T-helper 2 cell treated with Interferon-gamma antibody and Interleukin-4, amounts not matched to agents 5 μg/mL and 100 μg/mL, for 36 hours (primary cell): Measurements from ENCODE around the gene DOK6.
A peak's percentile ranks its signal among the peaks of the same experiment; 100 is the strongest.
"Not testable (repeated sequence)": the region's sequence is repeated elsewhere in the genome, so short reads cannot be mapped to it uniquely, and the experiment has no call there.

Experiments used
- DNase-seq: peaks from one replicate; pipeline ENCODE4 v3.0.0; 2021; ENCODE audit warnings: low spot score
- H3K27ac Mint-ChIP-seq: one replicate; pipeline ENCODE4 v1.8.0; 2021; ENCODE audit warnings: mild to moderate bottlenecking, mixed read lengths
- H3K27me3 Mint-ChIP-seq: one replicate; pipeline ENCODE4 v1.8.0; 2021; ENCODE audit warnings: low read depth, mixed read lengths
- H3K36me3 Mint-ChIP-seq: one replicate; pipeline ENCODE4 v1.8.0; 2021; ENCODE audit warnings: low read depth, mixed read lengths
- H3K4me1 Mint-ChIP-seq: one replicate; pipeline ENCODE4 v1.8.0; 2021; ENCODE audit warnings: low read depth, mixed read lengths
- H3K4me3 Mint-ChIP-seq: one replicate; pipeline ENCODE4 v1.8.0; 2022; ENCODE audit warnings: mild to moderate bottlenecking, moderate library complexity, mixed read lengths
- H3K9me3 Mint-ChIP-seq: one replicate; pipeline ENCODE4 v1.8.0; 2021; ENCODE audit warnings: mixed read lengths

The DOK6 gene

GRCh38 chr18:69400253-69400975 lies at the start of gene DOK6:
Gene DOK6, plus strand, starts transcription at chr18:69400888.
- Mint-ChIP-seq H3K4me3 (peak within 1 kb of the TSS; percentile 58), H3K4me1 (peaks cover 5% of the 10 kb centered on the region), H3K9me3 (no peaks in the 10 kb centered on the region), H3K27me3 (peaks cover 52% of the 10 kb centered on the region), H3K36me3 (no peaks in the 10 kb centered on the region), H3K27ac (no peak within 1 kb of the TSS)
- no peak for DNase-seq

GRCh38 chr18:69353023-69353422 lies 47.7 kb upstream of the DOK6 start:
- no peak for DNase-seq
- no peaks in the 10 kb centered on the region for H3K4me1 Mint-ChIP-seq
- no peaks in the 10 kb centered on the region for H3K36me3 Mint-ChIP-seq
- no peaks in the 10 kb centered on the region for H3K27me3 Mint-ChIP-seq
- H3K9me3 Mint-ChIP-seq, result no peaks in the 10 kb centered on the region
- no peak overlapping the region for H3K27ac Mint-ChIP-seq
- no peak overlapping the region for H3K4me3 Mint-ChIP-seq

GRCh38 chr18:69357590-69357989 lies 43.1 kb upstream of the DOK6 start:
- H3K36me3 Mint-ChIP-seq, result no peaks in the 10 kb centered on the region
- no peak for DNase-seq
- H3K4me3 Mint-ChIP-seq, result no peak overlapping the region
- H3K27ac Mint-ChIP-seq, result no peak overlapping the region
- peaks cover 12% of the 10 kb centered on the region for H3K9me3 Mint-ChIP-seq
- H3K4me1 Mint-ChIP-seq, result no peaks in the 10 kb centered on the region
- H3K27me3 Mint-ChIP-seq, result no peaks in the 10 kb centered on the region

DNA sequence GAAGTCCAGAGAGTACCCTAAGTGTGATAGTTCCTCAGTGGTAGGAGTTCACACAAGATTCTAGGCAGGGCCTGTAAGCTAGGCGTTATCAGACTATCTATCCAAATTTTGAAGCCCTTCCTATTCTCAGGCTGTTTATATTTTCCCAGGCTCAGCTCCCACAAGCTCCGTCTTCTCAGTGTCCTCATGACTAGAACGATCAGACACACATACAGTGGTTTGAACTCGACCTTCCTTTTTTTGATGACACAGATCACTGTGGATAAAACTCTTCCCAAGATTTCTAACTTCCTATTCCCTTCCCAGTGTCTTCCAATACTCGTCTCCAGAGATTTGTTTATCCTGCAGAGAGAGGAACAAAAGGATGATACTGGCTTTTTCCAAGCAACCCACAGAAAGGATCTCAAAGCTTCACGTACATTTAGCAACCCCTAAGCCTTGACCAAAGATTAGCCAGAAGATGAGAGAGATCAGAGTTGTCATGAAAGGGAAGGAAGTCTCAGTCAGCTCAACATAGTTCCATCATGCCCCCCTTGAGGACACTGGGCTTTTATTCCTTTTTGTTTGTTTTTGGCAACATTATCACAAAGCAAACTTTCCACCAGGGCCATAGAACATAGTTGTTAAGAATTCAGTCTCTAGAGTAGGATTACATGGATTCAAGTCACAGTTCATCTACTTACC lies 42.3 kb upstream of the DOK6 start:
- no peak overlapping the region for H3K4me3 Mint-ChIP-seq
- H3K36me3 Mint-ChIP-seq, result no peaks in the 10 kb centered on the region
- H3K9me3 Mint-ChIP-seq, result peaks cover 12% of the 10 kb centered on the region
- no peak for DNase-seq
- no peaks in the 10 kb centered on the region for H3K27me3 Mint-ChIP-seq
- H3K27ac Mint-ChIP-seq, result no peak overlapping the region
- no peaks in the 10 kb centered on the region for H3K4me1 Mint-ChIP-seq

- not testable (repeated sequence) for DNase-seq, H3K4me1 Mint-ChIP-seq, H3K36me3 Mint-ChIP-seq, H3K4me3 Mint-ChIP-seq, H3K27ac Mint-ChIP-seq, H3K27me3 Mint-ChIP-seq
- H3K9me3 Mint-ChIP-seq, result peaks cover 12% of the 10 kb centered on the region
Observed at GRCh38 chr18:69359768-69360167, 40.9 kb upstream of the DOK6 start.

DNA sequence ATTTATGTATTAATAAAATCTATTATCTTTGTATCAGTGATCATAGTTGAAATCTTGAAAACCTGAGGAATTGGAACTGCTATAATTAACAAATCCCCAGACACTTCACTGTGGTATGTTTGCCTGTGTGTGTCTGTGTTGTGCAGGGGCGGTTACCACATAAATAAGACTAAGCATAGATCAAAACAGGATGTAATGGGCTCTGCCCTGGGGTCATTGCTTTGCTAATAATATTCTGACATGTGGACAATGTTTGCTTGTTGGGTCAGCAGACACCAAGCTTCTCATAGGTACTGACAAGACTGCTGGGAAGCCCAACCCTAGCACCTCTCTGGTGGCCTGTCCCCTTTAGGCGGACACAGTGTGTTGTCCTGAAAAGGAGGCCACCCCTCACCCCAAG lies 35.8 kb upstream of the DOK6 start:
- H3K4me3 Mint-ChIP-seq, result no peak overlapping the region
- no peaks in the 10 kb centered on the region for H3K36me3 Mint-ChIP-seq
- H3K27ac Mint-ChIP-seq, result no peak overlapping the region
- H3K27me3 Mint-ChIP-seq, result no peaks in the 10 kb centered on the region
- peaks cover 3% of the 10 kb centered on the region for H3K9me3 Mint-ChIP-seq
- DNase-seq, result no peak
- H3K4me1 Mint-ChIP-seq, result no peaks in the 10 kb centered on the region

- H3K36me3 Mint-ChIP-seq, result no peaks in the 10 kb centered on the region
- no peak for DNase-seq
- H3K27ac Mint-ChIP-seq, result no peak overlapping the region
- no peak overlapping the region for H3K4me3 Mint-ChIP-seq
- H3K9me3 Mint-ChIP-seq, result no peaks in the 10 kb centered on the region
- no peaks in the 10 kb centered on the region for H3K27me3 Mint-ChIP-seq
- H3K4me1 Mint-ChIP-seq, result no peaks in the 10 kb centered on the region
Observed at GRCh38 chr18:69365658-69366057, 35.0 kb upstream of the DOK6 start.

- Mint-ChIP-seq H3K9me3 (no peaks in the 10 kb centered on the region), H3K4me1 (no peaks in the 10 kb centered on the region), H3K27ac (no peak overlapping the region), H3K27me3 (no peaks in the 10 kb centered on the region), H3K4me3 (no peak overlapping the region), H3K36me3 (no peaks in the 10 kb centered on the region)
- DNase-seq, result no peak
Observed at GRCh38 chr18:69367104-69367503, 33.6 kb upstream of the DOK6 start.

GRCh38 chr18:69371729-69372128 lies 29.0 kb upstream of the DOK6 start:
- Mint-ChIP-seq H3K4me3 (no peak overlapping the region), H3K9me3 (no peaks in the 10 kb centered on the region)

GRCh38 chr18:69380324-69380723 lies 20.4 kb upstream of the DOK6 start:
- Mint-ChIP-seq H3K4me3 (no peak overlapping the region), H3K4me1 (no peaks in the 10 kb centered on the region), H3K27ac (no peak overlapping the region), H3K9me3 (no peaks in the 10 kb centered on the region), H3K27me3 (no peaks in the 10 kb centered on the region), H3K36me3 (no peaks in the 10 kb centered on the region)
- DNase-seq, result no peak

More at GRCh38 chr18:69371729-69372128, 29.0 kb upstream of the DOK6 start:
- Mint-ChIP-seq H3K27me3 (no peaks in the 10 kb centered on the region), H3K27ac (no peak overlapping the region), H3K4me1 (no peaks in the 10 kb centered on the region), H3K36me3 (no peaks in the 10 kb centered on the region)
- no peak for DNase-seq

DNA sequence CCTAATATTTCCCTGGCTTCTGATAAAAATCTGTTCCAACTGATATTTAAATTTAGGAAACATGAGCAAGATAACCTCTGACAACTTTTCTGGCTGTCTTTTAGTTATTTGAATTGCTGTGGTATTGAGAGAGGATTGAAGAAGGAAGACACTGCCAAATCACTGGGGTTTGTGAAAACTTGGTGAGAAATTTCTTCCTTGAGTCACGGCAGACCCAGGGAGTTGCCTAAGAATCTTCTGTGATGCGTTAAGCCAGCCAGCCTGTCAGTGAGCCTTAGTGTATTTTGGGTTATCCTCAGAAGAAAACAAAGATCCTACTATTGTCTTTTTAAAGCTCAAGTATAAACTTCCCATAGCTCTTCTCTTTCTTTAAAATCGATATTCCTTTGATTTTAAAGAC lies 17.5 kb upstream of the DOK6 start:
- H3K4me3 Mint-ChIP-seq, result no peak overlapping the region
- H3K4me1 Mint-ChIP-seq, result no peaks in the 10 kb centered on the region
- no peak overlapping the region for H3K27ac Mint-ChIP-seq
- no peak for DNase-seq
- H3K36me3 Mint-ChIP-seq, result no peaks in the 10 kb centered on the region
- no peaks in the 10 kb centered on the region for H3K27me3 Mint-ChIP-seq
- H3K9me3 Mint-ChIP-seq, result no peaks in the 10 kb centered on the region

DNA sequence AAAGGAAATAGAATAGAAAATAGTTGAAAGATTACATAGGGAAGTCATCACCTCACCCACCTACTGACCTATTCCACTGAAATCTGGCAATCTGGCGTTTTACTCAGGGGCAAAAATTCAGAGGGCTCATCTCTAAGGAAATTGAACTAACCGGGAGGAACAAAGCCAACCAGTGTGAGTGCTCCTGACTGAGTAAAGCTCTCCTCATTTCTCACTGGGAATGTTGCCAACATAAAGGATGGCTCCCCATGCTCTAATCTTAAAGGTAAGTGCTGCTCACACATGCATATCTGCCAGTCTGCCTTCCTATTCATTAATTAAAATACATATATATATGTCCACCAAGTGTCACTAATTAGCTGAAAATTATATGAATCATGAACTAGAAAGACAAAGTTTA lies 13.5 kb upstream of the DOK6 start:
- no peaks in the 10 kb centered on the region for H3K9me3 Mint-ChIP-seq
- H3K4me3 Mint-ChIP-seq, result no peak overlapping the region
- H3K4me1 Mint-ChIP-seq, result no peaks in the 10 kb centered on the region
- no peaks in the 10 kb centered on the region for H3K36me3 Mint-ChIP-seq
- H3K27ac Mint-ChIP-seq, result no peak overlapping the region
- no peak for DNase-seq
- H3K27me3 Mint-ChIP-seq, result no peaks in the 10 kb centered on the region

- Mint-ChIP-seq H3K9me3 (no peaks in the 10 kb centered on the region), H3K4me3 (no peak overlapping the region), H3K27me3 (no peaks in the 10 kb centered on the region), H3K4me1 (no peaks in the 10 kb centered on the region), H3K36me3 (no peaks in the 10 kb centered on the region), H3K27ac (no peak overlapping the region)
- DNase-seq, result no peak
Observed at GRCh38 chr18:69388222-69388621, 12.5 kb upstream of the DOK6 start.

DNA sequence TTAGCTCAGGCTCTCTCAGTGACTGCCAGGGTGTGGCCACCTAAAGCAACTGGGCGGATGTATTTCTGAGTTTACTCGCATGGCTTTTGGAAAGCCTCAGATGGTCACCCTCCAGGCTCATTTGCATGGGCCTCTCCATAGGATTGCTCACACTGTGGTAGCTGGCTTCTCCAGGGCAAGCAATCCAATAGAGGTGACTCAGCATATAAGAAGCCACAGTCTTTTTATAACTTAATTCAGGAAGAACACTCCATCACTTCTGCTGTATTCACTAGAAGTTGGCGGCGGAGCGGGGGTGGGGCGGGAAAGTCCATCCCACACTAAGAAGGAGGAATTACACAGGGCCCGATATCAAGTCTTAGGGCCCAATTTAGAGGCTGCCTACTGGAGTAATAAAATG lies 3.6 kb upstream of the DOK6 start:
- H3K9me3 Mint-ChIP-seq, result no peaks in the 10 kb centered on the region
- H3K4me1 Mint-ChIP-seq, result peaks cover 5% of the 10 kb centered on the region
- no peaks in the 10 kb centered on the region for H3K36me3 Mint-ChIP-seq
- H3K27me3 Mint-ChIP-seq, result peaks cover 29% of the 10 kb centered on the region
- no peak overlapping the region for H3K27ac Mint-ChIP-seq
- no peak for DNase-seq
- H3K4me3 Mint-ChIP-seq, result no peak overlapping the region

- Mint-ChIP-seq H3K27ac (no peak overlapping the region), H3K36me3 (no peaks in the 10 kb centered on the region), H3K4me1 (peaks cover 5% of the 10 kb centered on the region), H3K9me3 (no peaks in the 10 kb centered on the region), H3K27me3 (peaks cover 47% of the 10 kb centered on the region), H3K4me3 (no peak overlapping the region)
- DNase-seq, result no peak
Observed at GRCh38 chr18:69399253-69399652, 1.4 kb upstream of the DOK6 start.
